SH-SY5Y (cell line): ENCODE data around the gene ACMSD.

Experiments used
- GATA2 ChIP-seq: IDR thresholded peaks from 2 replicates; pipeline ENCODE4 v1.6.1; 2011; ENCODE audit warnings: mild to moderate bottlenecking, low read depth, low read length
- GATA3 ChIP-seq: IDR thresholded peaks from 2 replicates; pipeline ENCODE4 v1.6.1; 2011; ENCODE audit warnings: low read depth, mild to moderate bottlenecking, low read length, moderate library complexity

GRCh38 chr2:134796373-134796772, 42.0 kb upstream of the ACMSD start:
- TF ChIP-seq GATA2 (no peak), GATA3 (no peak)
